Measurements from ENCODE around the gene MATK.

Gene MATK

DNA sequence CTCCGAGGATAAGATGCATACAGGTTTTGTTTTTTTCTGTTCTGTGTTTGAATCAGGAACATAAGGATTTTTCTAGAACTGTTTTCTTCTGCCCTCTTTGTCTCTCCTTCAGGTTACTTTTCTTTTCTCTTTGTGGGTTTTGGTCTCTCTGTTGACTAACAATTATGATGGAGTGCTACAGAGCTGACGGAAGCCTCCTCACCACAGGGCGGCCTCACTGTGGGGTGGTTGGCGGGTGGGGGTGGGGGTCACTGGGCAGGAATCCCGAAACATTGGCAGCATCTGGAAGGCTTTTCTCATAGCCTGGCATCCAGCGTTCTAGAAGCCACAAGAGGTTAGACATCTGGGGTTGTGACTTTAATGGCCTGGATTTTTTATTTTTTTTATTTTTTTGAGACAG lies 12.0 kb upstream of the MATK start:
- DNase-seq (ENCODE audit: low read depth): no peak
- TF ChIP-seq, protein P1, sequence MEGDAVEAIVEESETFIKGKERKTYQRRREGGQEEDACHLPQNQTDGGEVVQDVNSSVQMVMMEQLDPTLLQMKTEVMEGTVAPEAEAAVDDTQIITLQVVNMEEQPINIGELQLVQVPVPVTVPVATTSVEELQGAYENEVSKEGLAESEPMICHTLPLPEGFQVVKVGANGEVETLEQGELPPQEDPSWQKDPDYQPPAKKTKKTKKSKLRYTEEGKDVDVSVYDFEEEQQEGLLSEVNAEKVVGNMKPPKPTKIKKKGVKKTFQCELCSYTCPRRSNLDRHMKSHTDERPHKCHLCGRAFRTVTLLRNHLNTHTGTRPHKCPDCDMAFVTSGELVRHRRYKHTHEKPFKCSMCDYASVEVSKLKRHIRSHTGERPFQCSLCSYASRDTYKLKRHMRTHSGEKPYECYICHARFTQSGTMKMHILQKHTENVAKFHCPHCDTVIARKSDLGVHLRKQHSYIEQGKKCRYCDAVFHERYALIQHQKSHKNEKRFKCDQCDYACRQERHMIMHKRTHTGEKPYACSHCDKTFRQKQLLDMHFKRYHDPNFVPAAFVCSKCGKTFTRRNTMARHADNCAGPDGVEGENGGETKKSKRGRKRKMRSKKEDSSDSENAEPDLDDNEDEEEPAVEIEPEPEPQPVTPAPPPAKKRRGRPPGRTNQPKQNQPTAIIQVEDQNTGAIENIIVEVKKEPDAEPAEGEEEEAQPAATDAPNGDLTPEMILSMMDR (conservative IDR thresholded peaks at IDR 0.05; ENCODE audit: low read depth, low read length): no peak
- H3K4me3 ChIP-seq (ENCODE audit: low read depth, low read length): no peak overlapping the region

DNA sequence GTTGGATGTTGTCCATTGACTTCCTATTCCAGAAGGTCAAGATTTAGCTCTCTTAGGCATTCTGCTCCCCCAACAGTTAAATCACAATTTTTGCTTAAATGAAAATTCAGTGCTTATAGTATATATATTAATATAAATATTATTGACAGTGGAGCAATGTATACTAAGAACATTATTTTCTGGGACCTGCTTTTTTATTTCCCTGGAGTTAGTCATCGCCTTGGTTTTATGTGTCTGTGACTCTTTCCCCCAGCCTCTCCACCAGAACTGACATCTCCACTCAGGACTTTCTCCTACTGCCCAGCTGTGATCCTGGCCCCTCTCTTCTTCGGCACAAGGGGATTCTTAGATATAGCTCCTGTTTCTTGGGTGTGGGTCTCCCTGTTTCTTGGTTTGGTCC lies 10.2 kb upstream of the MATK start:
- TF ChIP-seq, protein P1 (conservative IDR thresholded peaks at IDR 0.05; ENCODE audit: low read depth, low read length): no peak
- DNase-seq (ENCODE audit: low read depth): no peak
- H3K4me3 ChIP-seq (ENCODE audit: low read depth, low read length): no peak overlapping the region

DNA sequence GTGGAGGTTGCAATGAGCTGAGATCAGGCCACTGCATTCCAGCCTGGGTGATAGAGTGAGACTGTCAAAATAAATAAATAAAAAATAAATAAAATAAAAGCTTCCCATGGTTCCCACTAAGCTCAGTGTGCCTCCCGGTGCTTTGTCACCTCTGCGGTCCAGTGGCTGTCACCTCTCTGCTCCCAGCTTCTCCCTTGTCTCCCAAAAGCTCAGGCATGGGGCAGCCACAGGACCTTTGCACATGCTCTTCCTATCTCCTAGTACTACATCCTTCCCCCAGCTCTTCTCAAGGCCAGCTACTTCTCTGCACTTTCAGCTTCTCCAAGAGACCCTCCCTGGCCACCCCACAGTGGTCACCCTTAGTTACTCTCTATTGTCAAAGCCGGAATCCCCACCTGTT lies 7.6 kb upstream of the MATK start:
- TF ChIP-seq, protein P1 (conservative IDR thresholded peaks at IDR 0.05; ENCODE audit: low read depth, low read length): no peak
- H3K4me3 ChIP-seq (ENCODE audit: low read depth, low read length): no peak overlapping the region
- DNase-seq (ENCODE audit: low read depth): no peak

DNA sequence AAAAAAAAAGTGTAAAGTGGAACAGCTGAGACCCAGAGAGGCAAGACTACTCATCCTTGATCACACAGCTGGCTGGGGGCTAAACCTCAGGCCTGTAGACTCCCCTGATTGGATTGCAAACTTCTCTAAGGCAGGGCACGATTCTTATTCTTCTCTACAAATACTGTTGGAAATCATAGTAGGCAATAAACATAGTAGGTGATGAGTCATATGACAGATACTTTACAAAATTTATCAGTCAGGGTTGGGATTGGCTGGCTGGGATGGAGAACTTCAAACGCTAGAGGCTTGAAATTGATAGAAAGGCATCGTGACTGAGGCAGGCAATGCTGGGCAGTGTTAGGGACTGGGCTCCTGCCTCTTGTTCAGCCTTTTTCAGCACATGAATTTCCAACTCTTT lies 5.9 kb upstream of the MATK start:
- no peak overlapping the region for H3K4me3 ChIP-seq (ENCODE audit: low read depth, low read length)
- TF ChIP-seq, protein P1 (conservative IDR thresholded peaks at IDR 0.05; ENCODE audit: low read depth, low read length): no peak
- DNase-seq (ENCODE audit: low read depth): no peak

DNA sequence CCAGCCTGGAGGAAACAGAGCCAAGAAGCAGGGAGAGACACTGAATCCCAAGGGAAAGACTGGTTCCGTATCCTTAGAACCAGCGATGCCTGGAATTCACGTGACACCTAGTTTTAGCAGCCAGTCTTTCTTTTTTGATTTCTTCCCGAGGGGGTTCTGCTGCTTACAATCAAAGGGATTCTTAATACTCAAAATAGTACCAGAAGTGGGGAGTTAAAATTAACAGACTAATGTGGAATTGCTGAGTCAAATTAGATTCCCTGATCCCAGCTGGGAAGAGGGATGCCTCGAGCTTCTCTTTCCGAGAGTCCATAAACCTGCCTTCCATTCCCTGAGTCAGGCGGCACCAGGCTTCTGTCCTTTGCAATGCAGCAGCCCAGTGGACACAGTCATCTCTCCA lies 4.8 kb upstream of the MATK start:
- H3K4me3 ChIP-seq (ENCODE audit: low read depth, low read length): no peak overlapping the region
- DNase-seq (ENCODE audit: low read depth): no peak
- TF ChIP-seq, protein P1 (conservative IDR thresholded peaks at IDR 0.05; ENCODE audit: low read depth, low read length): no peak

DNA sequence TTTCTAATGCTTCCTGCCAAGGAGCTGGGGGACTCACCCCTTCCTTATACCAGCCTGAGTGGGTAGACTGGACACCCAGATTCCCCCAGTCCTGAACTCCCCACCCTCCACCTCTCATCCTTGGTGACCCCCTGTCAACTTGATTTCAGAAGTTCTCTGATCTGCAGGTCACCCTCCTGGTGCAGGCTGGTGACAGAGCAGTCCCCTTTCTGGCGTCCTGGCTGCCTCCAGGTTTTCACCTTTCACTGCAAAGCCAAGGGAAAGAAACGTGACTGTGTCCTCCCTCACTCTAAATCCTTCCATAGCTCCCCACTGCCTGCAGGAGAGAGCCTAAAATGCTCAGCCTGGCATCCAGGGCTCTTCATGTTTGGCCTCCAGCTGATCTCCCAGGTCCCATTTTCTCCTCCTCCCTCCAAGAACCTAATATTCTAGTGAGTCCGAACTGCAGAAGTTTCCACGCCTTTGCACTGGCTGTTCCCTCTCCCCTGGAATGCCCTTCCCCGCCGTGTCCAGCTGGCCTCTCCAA lies 4.1 kb upstream of the MATK start:
- TF ChIP-seq, protein P1 (conservative IDR thresholded peaks at IDR 0.05; ENCODE audit: low read depth, low read length): no peak

DNA sequence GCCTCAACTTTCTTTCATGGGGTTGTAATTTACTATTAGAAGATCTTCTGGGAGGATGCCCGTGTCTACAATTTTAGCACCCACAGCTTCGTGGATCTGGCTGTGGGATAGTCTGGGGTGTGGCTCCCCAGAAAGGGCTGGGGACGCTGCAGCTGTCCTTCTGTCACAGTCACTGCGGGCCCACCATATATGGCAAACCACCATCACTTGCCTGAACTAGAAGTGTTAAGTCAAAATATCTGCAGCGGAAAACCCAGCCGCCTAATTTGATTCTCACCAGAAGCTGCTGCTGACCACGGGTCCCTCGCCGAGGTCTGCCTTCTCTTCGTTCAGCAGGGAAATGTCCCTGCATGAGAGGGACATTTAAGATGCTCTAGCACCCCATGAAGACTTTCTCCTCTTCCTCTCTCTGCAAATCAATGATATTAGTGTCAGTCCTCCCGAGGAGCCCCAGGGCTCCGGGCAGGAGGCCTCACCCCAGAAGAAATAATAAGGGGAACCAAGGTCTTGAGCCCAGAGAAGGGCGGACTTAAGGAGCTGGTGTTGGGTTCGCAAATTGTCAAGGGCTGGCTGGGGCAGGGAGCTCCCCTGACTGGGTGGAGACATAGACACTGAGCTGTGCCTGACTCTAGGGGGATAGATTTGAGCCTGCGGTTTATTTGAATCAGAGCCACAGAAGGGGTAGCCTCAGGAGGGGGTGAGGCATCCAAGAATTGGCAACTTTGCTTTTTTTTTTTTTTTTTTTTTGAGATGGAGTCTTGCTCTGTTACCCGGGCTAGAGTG lies 3.0 kb upstream of the MATK start:
- no peak for DNase-seq (ENCODE audit: low read depth)
- TF ChIP-seq, protein P1 (conservative IDR thresholded peaks at IDR 0.05; ENCODE audit: low read depth, low read length): no peak
- no peak overlapping the region for H3K4me3 ChIP-seq (ENCODE audit: low read depth, low read length)

More for the DNA sequence above, 4.1 kb upstream of the MATK start:
- no peak overlapping the region for H3K4me3 ChIP-seq (ENCODE audit: low read depth, low read length)
- no peak for DNase-seq (ENCODE audit: low read depth)

All from choroid plexus epithelial cell (primary cell).